Measurements from ENCODE around the gene MED15. TPM values are rescaled to one million over a fixed set of nuclear protein-coding genes. Genes with fewer than 3 reads are reported as not detected.
A peak's percentile ranks its signal among the peaks of the same experiment; 100 is the strongest.

Gene MED15
- total RNA-seq, 1 donor from 2014 or later: 104 TPM

- DNase-seq (ENCODE audit: extremely low spot score, unreplicated experiment): no peak
- Mint-ChIP-seq H3K4me1 (ENCODE audit: unreplicated experiment) (peaks cover 70% of the 10 kb centered on the region), H3K4me3 (ENCODE audit: unreplicated experiment) (no peak overlapping the region), H3K27ac (ENCODE audit: unreplicated experiment) (peak overlapping the region; percentile 72), H3K9me3 (ENCODE audit: unreplicated experiment) (peaks cover 11% of the 10 kb centered on the region), H3K27me3 (ENCODE audit: unreplicated experiment) (no peaks in the 10 kb centered on the region), H3K36me3 (ENCODE audit: unreplicated experiment) (peaks cover 24% of the 10 kb centered on the region)
- TF ChIP-seq CTCF (IDR thresholded peaks at IDR 0.05): no peak
Measured at GRCh38 chr22:20554824-20555223, 47.4 kb downstream of the MED15 start.

- H3K27ac Mint-ChIP-seq (ENCODE audit: unreplicated experiment): no peak overlapping the region
- peaks cover 11% of the 10 kb centered on the region for H3K9me3 Mint-ChIP-seq (ENCODE audit: unreplicated experiment)
- no peak overlapping the region for H3K4me3 Mint-ChIP-seq (ENCODE audit: unreplicated experiment)
- peaks cover 27% of the 10 kb centered on the region for H3K36me3 Mint-ChIP-seq (ENCODE audit: unreplicated experiment)
- DNase-seq (ENCODE audit: extremely low spot score, unreplicated experiment): no peak
- TF ChIP-seq CTCF (IDR thresholded peaks at IDR 0.05): no peak
- H3K27me3 Mint-ChIP-seq (ENCODE audit: unreplicated experiment): no peaks in the 10 kb centered on the region
- peaks cover 34% of the 10 kb centered on the region for H3K4me1 Mint-ChIP-seq (ENCODE audit: unreplicated experiment)
Measured at GRCh38 chr22:20558534-20558933, 51.1 kb downstream of the MED15 start.

- peaks cover 38% of the 10 kb centered on the region for H3K4me1 Mint-ChIP-seq (ENCODE audit: unreplicated experiment)
- DNase-seq (ENCODE audit: extremely low spot score, unreplicated experiment): no peak
- no peak overlapping the region for H3K27ac Mint-ChIP-seq (ENCODE audit: unreplicated experiment)
- no peak for TF ChIP-seq CTCF (IDR thresholded peaks at IDR 0.05)
- H3K27me3 Mint-ChIP-seq (ENCODE audit: unreplicated experiment): no peaks in the 10 kb centered on the region
- no peak overlapping the region for H3K4me3 Mint-ChIP-seq (ENCODE audit: unreplicated experiment)
- peaks cover 32% of the 10 kb centered on the region for H3K36me3 Mint-ChIP-seq (ENCODE audit: unreplicated experiment)
- H3K9me3 Mint-ChIP-seq (ENCODE audit: unreplicated experiment): peaks cover 11% of the 10 kb centered on the region
Measured at GRCh38 chr22:20559174-20559760, 51.9 kb downstream of the MED15 start.

- H3K36me3 Mint-ChIP-seq (ENCODE audit: unreplicated experiment): peaks cover 40% of the 10 kb centered on the region
- H3K27ac Mint-ChIP-seq (ENCODE audit: unreplicated experiment): peak overlapping the region; percentile 11
- DNase-seq (ENCODE audit: extremely low spot score, unreplicated experiment): no peak
- peaks cover 32% of the 10 kb centered on the region for H3K4me1 Mint-ChIP-seq (ENCODE audit: unreplicated experiment)
- TF ChIP-seq CTCF (IDR thresholded peaks at IDR 0.05): no peak
- H3K9me3 Mint-ChIP-seq (ENCODE audit: unreplicated experiment): peaks cover 11% of the 10 kb centered on the region
- no peaks in the 10 kb centered on the region for H3K27me3 Mint-ChIP-seq (ENCODE audit: unreplicated experiment)
- H3K4me3 Mint-ChIP-seq (ENCODE audit: unreplicated experiment): no peak overlapping the region
Measured at GRCh38 chr22:20560716-20561115, 53.3 kb downstream of the MED15 start.

GRCh38 chr22:20561882-20562281 lies 54.5 kb downstream of the MED15 start:
- peaks cover 40% of the 10 kb centered on the region for H3K36me3 Mint-ChIP-seq (ENCODE audit: unreplicated experiment)
- H3K27ac Mint-ChIP-seq (ENCODE audit: unreplicated experiment): no peak overlapping the region
- peaks cover 11% of the 10 kb centered on the region for H3K9me3 Mint-ChIP-seq (ENCODE audit: unreplicated experiment)
- no peak for DNase-seq (ENCODE audit: extremely low spot score, unreplicated experiment)
- no peaks in the 10 kb centered on the region for H3K27me3 Mint-ChIP-seq (ENCODE audit: unreplicated experiment)
- H3K4me3 Mint-ChIP-seq (ENCODE audit: unreplicated experiment): no peak overlapping the region
- peaks cover 35% of the 10 kb centered on the region for H3K4me1 Mint-ChIP-seq (ENCODE audit: unreplicated experiment)
- TF ChIP-seq CTCF (IDR thresholded peaks at IDR 0.05): no peak

Data from osteocyte (in vitro differentiated cells).